ENCODE results near the gene C12orf57. TPM values are rescaled to one million over a fixed set of nuclear protein-coding genes. Genes with fewer than 3 reads are reported as not detected.
A peak's percentile ranks its signal among the peaks of the same experiment; 100 is the strongest.

The C12orf57 gene
- total RNA-seq, 1 experiment from 2014 or later: 107 TPM

- in situ Hi-C loops (cut with HindIII; ENCODE audit: low pct_unique_long_range_greater_than_20kb, low sequenced_read_pairs): no loop called here
- no peak for DNase-seq (ENCODE audit: low read depth)
Observed at GRCh38 chr12:6959805-6960592, 16.2 kb downstream of the C12orf57 start.

GRCh38 chr12:6960593-6961277 lies 16.9 kb downstream of the C12orf57 start:
- in situ Hi-C loops (cut with HindIII; ENCODE audit: low pct_unique_long_range_greater_than_20kb, low sequenced_read_pairs): no loop called here
- DNase-seq (ENCODE audit: low read depth): no peak

GRCh38 chr12:6961278-6961694 lies 17.5 kb downstream of the C12orf57 start:
- in situ Hi-C loops (cut with HindIII; ENCODE audit: low pct_unique_long_range_greater_than_20kb, low sequenced_read_pairs): no loop called here
- no peak for DNase-seq (ENCODE audit: low read depth)

GRCh38 chr12:6961695-6962284 lies 18.0 kb downstream of the C12orf57 start:
- peak; percentile 59 for DNase-seq (ENCODE audit: low read depth)
- in situ Hi-C loops (cut with HindIII; ENCODE audit: low pct_unique_long_range_greater_than_20kb, low sequenced_read_pairs): no loop called here

- in situ Hi-C loops (cut with HindIII; ENCODE audit: low pct_unique_long_range_greater_than_20kb, low sequenced_read_pairs): no loop called here
- DNase-seq (ENCODE audit: low read depth): no peak
Observed at GRCh38 chr12:6962285-6963015, 18.6 kb downstream of the C12orf57 start.

GRCh38 chr12:6963016-6963731 lies 19.4 kb downstream of the C12orf57 start:
- DNase-seq (ENCODE audit: low read depth): no peak
- in situ Hi-C loops (cut with HindIII; ENCODE audit: low pct_unique_long_range_greater_than_20kb, low sequenced_read_pairs): no loop called here

- in situ Hi-C loops (cut with HindIII; ENCODE audit: low pct_unique_long_range_greater_than_20kb, low sequenced_read_pairs): no loop called here
- no peak for DNase-seq (ENCODE audit: low read depth)
Observed at GRCh38 chr12:6963791-6964413, 20.1 kb downstream of the C12orf57 start.

- in situ Hi-C loops (cut with HindIII; ENCODE audit: low pct_unique_long_range_greater_than_20kb, low sequenced_read_pairs): no loop called here
- no peak for DNase-seq (ENCODE audit: low read depth)
Observed at GRCh38 chr12:6964605-6965025, 20.8 kb downstream of the C12orf57 start.

GRCh38 chr12:6965026-6965661 lies 21.3 kb downstream of the C12orf57 start:
- in situ Hi-C loops (cut with HindIII; ENCODE audit: low pct_unique_long_range_greater_than_20kb, low sequenced_read_pairs): no loop called here
- peak; percentile 75 for DNase-seq (ENCODE audit: low read depth)

GRCh38 chr12:6965714-6966113 lies 21.9 kb downstream of the C12orf57 start:
- DNase-seq (ENCODE audit: low read depth): no peak
- in situ Hi-C loops (cut with HindIII; ENCODE audit: low pct_unique_long_range_greater_than_20kb, low sequenced_read_pairs): no loop called here

- in situ Hi-C loops (cut with HindIII; ENCODE audit: low pct_unique_long_range_greater_than_20kb, low sequenced_read_pairs): no loop called here
- DNase-seq (ENCODE audit: low read depth): no peak
Observed at GRCh38 chr12:6966351-6966750, 22.5 kb downstream of the C12orf57 start.

- in situ Hi-C loops (cut with HindIII; ENCODE audit: low pct_unique_long_range_greater_than_20kb, low sequenced_read_pairs): no loop called here
Observed at GRCh38 chr12:6967651-6968100, 23.9 kb downstream of the C12orf57 start.

GRCh38 chr12:6968426-6968825 lies 24.6 kb downstream of the C12orf57 start:
- in situ Hi-C loops (cut with HindIII; ENCODE audit: low pct_unique_long_range_greater_than_20kb, low sequenced_read_pairs): no loop called here
- no peak for DNase-seq (ENCODE audit: low read depth)

More at GRCh38 chr12:6967651-6968100, 23.9 kb downstream of the C12orf57 start:
- no peak for DNase-seq (ENCODE audit: low read depth)

GRCh38 chr12:6970096-6970527 lies 26.3 kb downstream of the C12orf57 start:
- in situ Hi-C loops (cut with HindIII; ENCODE audit: low pct_unique_long_range_greater_than_20kb, low sequenced_read_pairs): no loop called here
- no peak for DNase-seq (ENCODE audit: low read depth)

GRCh38 chr12:6974180-6974579 lies 30.4 kb downstream of the C12orf57 start:
- DNase-seq (ENCODE audit: low read depth): no peak
- in situ Hi-C loops (cut with HindIII; ENCODE audit: low pct_unique_long_range_greater_than_20kb, low sequenced_read_pairs): no loop called here

GRCh38 chr12:6975297-6976032 lies 31.6 kb downstream of the C12orf57 start:
- in situ Hi-C loops (cut with HindIII; ENCODE audit: low pct_unique_long_range_greater_than_20kb, low sequenced_read_pairs): no loop called here
- DNase-seq (ENCODE audit: low read depth): no peak
